ENCODE data around the gene NKAIN1. TPM values are rescaled to one million over a fixed set of nuclear protein-coding genes. Genes with fewer than 3 reads are reported as not detected.

Gene NKAIN1
- polyA plus RNA-seq, 1 donor from 2014 or later, result 33.4 TPM

DNA sequence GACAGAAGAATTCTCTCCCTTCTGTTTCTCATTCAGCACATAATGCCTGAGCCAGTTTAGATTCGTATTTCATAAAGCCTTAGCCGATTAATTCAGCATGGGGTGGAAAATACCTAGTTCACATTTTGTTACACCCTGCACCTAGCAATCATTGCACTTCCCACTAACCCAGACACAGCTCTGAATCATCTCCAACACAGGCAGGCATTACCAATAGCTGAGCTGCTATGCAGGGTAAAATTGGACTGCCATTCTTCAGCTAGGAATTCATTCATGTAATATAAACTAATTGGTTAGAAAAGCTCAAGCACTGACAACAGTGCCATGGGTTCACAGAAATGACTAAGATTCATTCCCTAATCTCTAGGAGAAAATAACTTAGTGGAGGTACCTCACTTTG, 26.9 kb upstream of the NKAIN1 start:
- no peaks in the 10 kb centered on the region for H3F3A ChIP-seq (ENCODE audit: insufficient read depth, low read length, poor library complexity, severe bottlenecking)

DNA sequence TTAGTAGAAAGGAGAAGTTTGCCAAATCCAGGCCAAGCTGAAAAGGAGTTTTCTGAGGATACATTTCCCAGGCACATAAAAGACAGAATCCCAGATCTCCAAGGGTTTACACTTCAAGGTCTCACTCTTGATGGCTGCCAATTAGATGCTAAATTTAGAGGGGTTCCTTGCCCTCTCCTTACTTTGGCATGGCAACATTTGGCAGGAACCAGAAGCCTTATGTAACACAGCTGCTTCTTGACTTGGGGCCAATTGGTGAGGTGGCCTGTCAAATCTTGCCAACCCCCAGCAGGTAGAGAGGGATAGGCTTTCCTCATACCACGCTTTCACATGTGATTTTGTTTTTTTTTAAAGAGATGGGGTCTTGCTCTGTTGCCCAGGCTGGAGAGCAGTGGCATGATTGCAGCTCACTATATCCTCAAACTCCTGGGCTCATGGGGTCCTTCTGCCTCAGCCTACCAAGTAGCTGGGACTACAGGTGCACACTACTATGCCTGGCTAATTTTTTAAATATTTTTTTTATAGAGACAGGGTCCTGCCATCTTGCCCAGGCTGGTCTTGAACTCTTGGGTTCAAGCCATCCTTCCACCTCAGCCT, 25.2 kb upstream of the NKAIN1 start:
- Histone ChIP-seq H3K4me3 (ENCODE audit: low read length) (no peak overlapping the region), H3K79me2 (replicated peaks; ENCODE audit: insufficient read depth, low read length) (no peaks in the 10 kb centered on the region), H3K4me2 (ENCODE audit: low read length) (no peak overlapping the region), H2AFZ (ENCODE audit: low read depth, low read length) (no peak overlapping the region), H3K27me3 (ENCODE audit: insufficient read depth, low read depth, low read length) (no peaks in the 10 kb centered on the region), H3K9me2 (ENCODE audit: insufficient read depth, low read length) (no peaks in the 10 kb centered on the region), H3K36me3 (ENCODE audit: insufficient read depth, low read length) (peaks cover 8% of the 10 kb centered on the region), H3K9me3 (ENCODE audit: low read length) (no peaks in the 10 kb centered on the region), H3F3A (ENCODE audit: insufficient read depth, low read length, poor library complexity, severe bottlenecking) (no peaks in the 10 kb centered on the region), H3K9ac (ENCODE audit: low read length) (no peak overlapping the region), H3K27ac (ENCODE audit: low read length) (no peak overlapping the region), H4K20me1 (ENCODE audit: insufficient read depth) (no peaks in the 10 kb centered on the region)
- TF ChIP-seq EZH2 (IDR thresholded peaks at IDR 0.05; ENCODE audit: borderline replicate concordance, insufficient read depth, low read length, poor library complexity, severe bottlenecking), result no peak
- no peak for TF ChIP-seq RAD21 (conservative IDR thresholded peaks at IDR 0.05)
- TF ChIP-seq, protein P1, sequence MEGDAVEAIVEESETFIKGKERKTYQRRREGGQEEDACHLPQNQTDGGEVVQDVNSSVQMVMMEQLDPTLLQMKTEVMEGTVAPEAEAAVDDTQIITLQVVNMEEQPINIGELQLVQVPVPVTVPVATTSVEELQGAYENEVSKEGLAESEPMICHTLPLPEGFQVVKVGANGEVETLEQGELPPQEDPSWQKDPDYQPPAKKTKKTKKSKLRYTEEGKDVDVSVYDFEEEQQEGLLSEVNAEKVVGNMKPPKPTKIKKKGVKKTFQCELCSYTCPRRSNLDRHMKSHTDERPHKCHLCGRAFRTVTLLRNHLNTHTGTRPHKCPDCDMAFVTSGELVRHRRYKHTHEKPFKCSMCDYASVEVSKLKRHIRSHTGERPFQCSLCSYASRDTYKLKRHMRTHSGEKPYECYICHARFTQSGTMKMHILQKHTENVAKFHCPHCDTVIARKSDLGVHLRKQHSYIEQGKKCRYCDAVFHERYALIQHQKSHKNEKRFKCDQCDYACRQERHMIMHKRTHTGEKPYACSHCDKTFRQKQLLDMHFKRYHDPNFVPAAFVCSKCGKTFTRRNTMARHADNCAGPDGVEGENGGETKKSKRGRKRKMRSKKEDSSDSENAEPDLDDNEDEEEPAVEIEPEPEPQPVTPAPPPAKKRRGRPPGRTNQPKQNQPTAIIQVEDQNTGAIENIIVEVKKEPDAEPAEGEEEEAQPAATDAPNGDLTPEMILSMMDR (IDR thresholded peaks at IDR 0.05; ENCODE audit: poor library complexity, severe bottlenecking), result no peak
- no peak for TF ChIP-seq TAF1 (IDR thresholded peaks at IDR 0.05; ENCODE audit: low read depth)
- TF ChIP-seq, protein P2, sequence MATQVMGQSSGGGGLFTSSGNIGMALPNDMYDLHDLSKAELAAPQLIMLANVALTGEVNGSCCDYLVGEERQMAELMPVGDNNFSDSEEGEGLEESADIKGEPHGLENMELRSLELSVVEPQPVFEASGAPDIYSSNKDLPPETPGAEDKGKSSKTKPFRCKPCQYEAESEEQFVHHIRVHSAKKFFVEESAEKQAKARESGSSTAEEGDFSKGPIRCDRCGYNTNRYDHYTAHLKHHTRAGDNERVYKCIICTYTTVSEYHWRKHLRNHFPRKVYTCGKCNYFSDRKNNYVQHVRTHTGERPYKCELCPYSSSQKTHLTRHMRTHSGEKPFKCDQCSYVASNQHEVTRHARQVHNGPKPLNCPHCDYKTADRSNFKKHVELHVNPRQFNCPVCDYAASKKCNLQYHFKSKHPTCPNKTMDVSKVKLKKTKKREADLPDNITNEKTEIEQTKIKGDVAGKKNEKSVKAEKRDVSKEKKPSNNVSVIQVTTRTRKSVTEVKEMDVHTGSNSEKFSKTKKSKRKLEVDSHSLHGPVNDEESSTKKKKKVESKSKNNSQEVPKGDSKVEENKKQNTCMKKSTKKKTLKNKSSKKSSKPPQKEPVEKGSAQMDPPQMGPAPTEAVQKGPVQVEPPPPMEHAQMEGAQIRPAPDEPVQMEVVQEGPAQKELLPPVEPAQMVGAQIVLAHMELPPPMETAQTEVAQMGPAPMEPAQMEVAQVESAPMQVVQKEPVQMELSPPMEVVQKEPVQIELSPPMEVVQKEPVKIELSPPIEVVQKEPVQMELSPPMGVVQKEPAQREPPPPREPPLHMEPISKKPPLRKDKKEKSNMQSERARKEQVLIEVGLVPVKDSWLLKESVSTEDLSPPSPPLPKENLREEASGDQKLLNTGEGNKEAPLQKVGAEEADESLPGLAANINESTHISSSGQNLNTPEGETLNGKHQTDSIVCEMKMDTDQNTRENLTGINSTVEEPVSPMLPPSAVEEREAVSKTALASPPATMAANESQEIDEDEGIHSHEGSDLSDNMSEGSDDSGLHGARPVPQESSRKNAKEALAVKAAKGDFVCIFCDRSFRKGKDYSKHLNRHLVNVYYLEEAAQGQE (IDR thresholded peaks at IDR 0.05; ENCODE audit: borderline replicate concordance), result no peak
- TF ChIP-seq MXI1 (conservative IDR thresholded peaks at IDR 0.05; ENCODE audit: poor library complexity, severe bottlenecking), result no peak
- no peak for TF ChIP-seq SMC3 (conservative IDR thresholded peaks at IDR 0.05; ENCODE audit: poor library complexity)
- no peak for TF ChIP-seq EP300 (conservative IDR thresholded peaks at IDR 0.05; ENCODE audit: poor library complexity, severe bottlenecking)
- no peak for TF ChIP-seq POLR2AphosphoS5 (IDR thresholded peaks at IDR 0.05)

More for the DNA sequence above, 26.9 kb upstream of the NKAIN1 start:
- H3K27me3 ChIP-seq (ENCODE audit: insufficient read depth, low read depth, low read length), result no peaks in the 10 kb centered on the region
- no peak overlapping the region for H3K4me3 ChIP-seq (ENCODE audit: low read length)
- no peaks in the 10 kb centered on the region for H3K9me3 ChIP-seq (ENCODE audit: low read length)
- H3K4me2 ChIP-seq (ENCODE audit: low read length), result no peak overlapping the region
- no peak overlapping the region for H3K9ac ChIP-seq (ENCODE audit: low read length)
- peaks cover 8% of the 10 kb centered on the region for H3K36me3 ChIP-seq (ENCODE audit: insufficient read depth, low read length)
- no peaks in the 10 kb centered on the region for H3K79me2 ChIP-seq (replicated peaks; ENCODE audit: insufficient read depth, low read length)
- TF ChIP-seq SMC3 (conservative IDR thresholded peaks at IDR 0.05; ENCODE audit: poor library complexity) (no peak), EZH2 (IDR thresholded peaks at IDR 0.05; ENCODE audit: borderline replicate concordance, insufficient read depth, low read length, poor library complexity, severe bottlenecking) (no peak), RAD21 (conservative IDR thresholded peaks at IDR 0.05) (no peak)
- TF ChIP-seq, protein P2 (IDR thresholded peaks at IDR 0.05; ENCODE audit: borderline replicate concordance), result no peak
- no peaks in the 10 kb centered on the region for H4K20me1 ChIP-seq (ENCODE audit: insufficient read depth)
- no peak overlapping the region for H2AFZ ChIP-seq (ENCODE audit: low read depth, low read length)
- H3K9me2 ChIP-seq (ENCODE audit: insufficient read depth, low read length), result no peaks in the 10 kb centered on the region
- no peak overlapping the region for H3K27ac ChIP-seq (ENCODE audit: low read length)

Data from neural cell (in vitro differentiated cells).